ENCODE data around the gene MOK. TPM values are rescaled to one million over a fixed set of nuclear protein-coding genes. Genes with fewer than 3 reads are reported as not detected.

The MOK gene
- total RNA-seq, 1 experiment from 2014 or later: 2.8 TPM

DNA sequence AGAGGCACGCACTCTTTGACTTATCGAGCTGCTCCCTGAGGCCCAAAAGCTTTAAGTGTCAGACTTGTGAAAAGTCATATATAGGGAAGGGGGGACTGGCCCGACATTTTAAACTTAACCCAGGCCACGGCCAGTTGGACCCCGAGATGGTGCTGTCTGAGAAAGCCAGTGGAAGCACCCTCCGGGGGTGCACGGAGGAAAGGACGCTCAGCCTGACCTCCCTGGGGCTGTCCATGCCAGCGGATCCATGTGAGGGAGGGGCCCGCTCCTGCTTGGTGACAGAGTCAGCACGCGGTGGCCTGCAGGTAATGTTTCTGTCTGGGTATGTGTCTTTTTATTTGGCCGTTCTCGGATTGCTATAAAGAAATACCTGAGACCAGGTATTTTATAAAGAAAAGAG is 21.6 kb upstream of the MOK start:
- Histone ChIP-seq H3K27ac (ENCODE audit: insufficient read length, low read depth, low read length) (no peak overlapping the region), H3K9me3 (ENCODE audit: control insufficient read depth, low read depth, low read length) (no peaks in the 10 kb centered on the region), H3K79me2 (ENCODE audit: insufficient read depth, low read length) (no peaks in the 10 kb centered on the region), H3K9ac (ENCODE audit: extremely low read depth, insufficient read length, low read length) (no peak overlapping the region), H2AFZ (ENCODE audit: low read length) (no peak overlapping the region), H2BK12ac (ENCODE audit: insufficient read length, low read depth, low read length) (no peak overlapping the region), H3K79me1 (ENCODE audit: insufficient read depth, low read depth, low read length, poor library complexity, severe bottlenecking) (no peaks in the 10 kb centered on the region), H3T11ph (ENCODE audit: low read length) (no peak overlapping the region), H4K20me1 (ENCODE audit: control insufficient read depth, insufficient read depth, insufficient read length) (no peaks in the 10 kb centered on the region), H2BK5ac (ENCODE audit: insufficient read length, low read length) (no peak overlapping the region), H3K56ac (ENCODE audit: insufficient read length, low read depth, low read length) (no peak overlapping the region), H3K27me3 (ENCODE audit: insufficient read depth, low read length) (no peaks in the 10 kb centered on the region), H3K4ac (ENCODE audit: low read depth, low read length) (no peak overlapping the region), H3K14ac (ENCODE audit: insufficient read depth, low read length) (no peak overlapping the region), H2AK5ac (ENCODE audit: insufficient read length, low read length) (no peak overlapping the region), H4K8ac (replicated peaks; ENCODE audit: insufficient read length, low read depth, low read length) (no peak overlapping the region), H4K5ac (ENCODE audit: insufficient read length, low read depth, low read length) (no peak overlapping the region), H3K23ac (ENCODE audit: insufficient read length, low read depth, low read length) (no peak overlapping the region), H2BK15ac (ENCODE audit: low read depth, low read length) (no peak overlapping the region), H2BK120ac (ENCODE audit: low read depth, low read length, poor library complexity, severe bottlenecking) (no peak overlapping the region), H3K4me2 (ENCODE audit: insufficient read depth, insufficient read length, low read length) (no peak overlapping the region), H3K18ac (ENCODE audit: insufficient read length, low read depth, low read length) (no peak overlapping the region), H3K23me2 (ENCODE audit: insufficient read length, low read depth, low read length, poor library complexity, severe bottlenecking) (no peaks in the 10 kb centered on the region), H4K91ac (ENCODE audit: insufficient read length, low read depth, low read length) (no peak overlapping the region), H3K4me1 (ENCODE audit: insufficient read depth, low read length) (no peaks in the 10 kb centered on the region), H2BK20ac (ENCODE audit: low read depth, low read length, poor library complexity, severe bottlenecking) (no peak overlapping the region)
- TF ChIP-seq, protein P1, sequence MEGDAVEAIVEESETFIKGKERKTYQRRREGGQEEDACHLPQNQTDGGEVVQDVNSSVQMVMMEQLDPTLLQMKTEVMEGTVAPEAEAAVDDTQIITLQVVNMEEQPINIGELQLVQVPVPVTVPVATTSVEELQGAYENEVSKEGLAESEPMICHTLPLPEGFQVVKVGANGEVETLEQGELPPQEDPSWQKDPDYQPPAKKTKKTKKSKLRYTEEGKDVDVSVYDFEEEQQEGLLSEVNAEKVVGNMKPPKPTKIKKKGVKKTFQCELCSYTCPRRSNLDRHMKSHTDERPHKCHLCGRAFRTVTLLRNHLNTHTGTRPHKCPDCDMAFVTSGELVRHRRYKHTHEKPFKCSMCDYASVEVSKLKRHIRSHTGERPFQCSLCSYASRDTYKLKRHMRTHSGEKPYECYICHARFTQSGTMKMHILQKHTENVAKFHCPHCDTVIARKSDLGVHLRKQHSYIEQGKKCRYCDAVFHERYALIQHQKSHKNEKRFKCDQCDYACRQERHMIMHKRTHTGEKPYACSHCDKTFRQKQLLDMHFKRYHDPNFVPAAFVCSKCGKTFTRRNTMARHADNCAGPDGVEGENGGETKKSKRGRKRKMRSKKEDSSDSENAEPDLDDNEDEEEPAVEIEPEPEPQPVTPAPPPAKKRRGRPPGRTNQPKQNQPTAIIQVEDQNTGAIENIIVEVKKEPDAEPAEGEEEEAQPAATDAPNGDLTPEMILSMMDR (conservative IDR thresholded peaks at IDR 0.05): no peak
- Mint-ChIP-seq H3K27me3 (ENCODE audit: low read depth) (no peaks in the 10 kb centered on the region), H3K4me1 (peaks cover 4 to 8% of the 10 kb centered on the region in 2 experiments), H3K4me3 (no peak overlapping the region), H3K36me3 (ENCODE audit: insufficient read depth in 1 of 3, low read depth in 3 of 3) (peaks cover 3 to 12% (median 4%) of the 10 kb centered on the region in 3 experiments; a peak in 6 of 7 replicates), H3K27ac (no peak overlapping the region; a peak in 1 of 7 replicates), H3K9me3 (no peaks in the 10 kb centered on the region)
- no peak for DNase-seq
- no CpG with 5 or more reads among the region's 14 CpGs for WGBS (ENCODE audit: extremely low coverage, insufficient read length, low lambda C conversion rate)

Measured in H9 (cell line).